Activated CD8-positive, alpha-beta T cell treated with anti-CD3 and anti-CD28 coated beads for 36 hours (primary cell): ENCODE results near the gene LRRC7. TPM values are rescaled to one million over a fixed set of nuclear protein-coding genes. Genes with fewer than 3 reads are reported as not detected.

Experiments
- ATAC-seq: fragments of 200-7000 bp; cut with Tn5 transposase; one replicate; pipeline ENCODE4 v1.10.0; 2021; ENCODE audit warnings: mild to moderate bottlenecking, moderate library complexity
- CTCF ChIA-PET: fragments of 350-600 bp; sonication (Branson Sonifier 250); formaldehyde crosslinking; loops from one replicate; lab custom pipeline; 2021; ENCODE audit warnings: antibody characterized with exemption; lab: Charles Lee
- POLR2A ChIA-PET: fragments of 350-600 bp; sonication (Branson Sonifier 250); formaldehyde crosslinking; loops from one replicate; lab custom pipeline; 2021; ENCODE audit warnings: antibody characterized with exemption; lab: Charles Lee
- DNase-seq: peaks from one replicate; pipeline ENCODE4 v3.0.0-alpha.2; 2020
- H3K27ac Mint-ChIP-seq: one replicate; pipeline ENCODE4 v1.8.0; 2021; ENCODE audit warnings: mild to moderate bottlenecking, mixed read lengths
- H3K27me3 Mint-ChIP-seq: one replicate; pipeline ENCODE4 v1.8.0; 2021; ENCODE audit warnings: mixed read lengths
- H3K36me3 Mint-ChIP-seq: one replicate; pipeline ENCODE4 v1.8.0; 2021; ENCODE audit warnings: low read depth, mixed read lengths
- H3K4me1 Mint-ChIP-seq: one replicate; pipeline ENCODE4 v1.8.0; 2021; ENCODE audit warnings: low read depth, mixed read lengths
- H3K4me3 Mint-ChIP-seq: one replicate; pipeline ENCODE4 v1.8.0; 2021; ENCODE audit warnings: mild to moderate bottlenecking, moderate library complexity, mixed read lengths
- H3K9me3 Mint-ChIP-seq: one replicate; pipeline ENCODE4 v1.8.0; 2021; ENCODE audit warnings: mixed read lengths
- CTCF ChIP-seq: fragments of 200-600 bp; IDR thresholded peaks from one replicate; pipeline ENCODE4 v1.8.0; 2022; ENCODE audit warnings: antibody characterized with exemption, mild to moderate bottlenecking
- intact Hi-C: fragments of 100-400 bp; cut with micrococcal nuclease; formaldehyde crosslinking; loops from one replicate; pipeline ENCODE4 v1.10.0; 2022
- total RNA-seq, 2 experiments: library from RNA; stranded (reverse); gene quantifications; one replicate each; pipeline ENCODE4 v1.2.3, GENCODE V29; 2021

The LRRC7 gene
- total RNA-seq, 2 experiments from 2014 or later, result 0.27 to 0.29 TPM

- DNase-seq, result no peak
- intact Hi-C loops, result no loop called here
- no peaks in the 10 kb centered on the region for H3K27me3 Mint-ChIP-seq
These were observed 274.6 kb downstream of the LRRC7 start for GRCh38 chr1:69842326-69842725.

GRCh38 chr1:69845655-69846054 lies 277.9 kb downstream of the LRRC7 start:
- no peak for TF ChIP-seq CTCF
- H3K27me3 Mint-ChIP-seq, result no peaks in the 10 kb centered on the region
- H3K36me3 Mint-ChIP-seq, result no peaks in the 10 kb centered on the region
- H3K27ac Mint-ChIP-seq, result no peak overlapping the region
- intact Hi-C loops, result no loop called here
- no peak overlapping the region for H3K4me3 Mint-ChIP-seq
- ATAC-seq (no peak), DNase-seq (no peak)
- CTCF ChIA-PET, result no interaction called here
- peaks cover 3% of the 10 kb centered on the region for H3K9me3 Mint-ChIP-seq
- POLR2A ChIA-PET, result no interaction called here
- no peaks in the 10 kb centered on the region for H3K4me1 Mint-ChIP-seq

More at GRCh38 chr1:69842326-69842725, 274.6 kb downstream of the LRRC7 start:
- Mint-ChIP-seq H3K4me1 (no peaks in the 10 kb centered on the region), H3K9me3 (peaks cover 3% of the 10 kb centered on the region), H3K36me3 (no peaks in the 10 kb centered on the region), H3K4me3 (no peak overlapping the region), H3K27ac (no peak overlapping the region)
- no peak for ATAC-seq
- no peak for TF ChIP-seq CTCF
- ChIA-PET CTCF (no interaction called here), POLR2A (no interaction called here)

- H3K9me3 Mint-ChIP-seq, result peaks cover 3% of the 10 kb centered on the region
- CTCF ChIA-PET, result no interaction called here
- no peak for TF ChIP-seq CTCF
These were observed 278.5 kb downstream of the LRRC7 start for GRCh38 chr1:69846267-69846666.

GRCh38 chr1:69847670-69848069 lies 279.9 kb downstream of the LRRC7 start:
- CTCF ChIA-PET, result no interaction called here
- H3K4me3 Mint-ChIP-seq, result no peak overlapping the region
- intact Hi-C loops, result no loop called here
- no peaks in the 10 kb centered on the region for H3K27me3 Mint-ChIP-seq
- H3K36me3 Mint-ChIP-seq, result no peaks in the 10 kb centered on the region
- TF ChIP-seq CTCF, result no peak
- peaks cover 3% of the 10 kb centered on the region for H3K9me3 Mint-ChIP-seq
- POLR2A ChIA-PET, result no interaction called here
- no peaks in the 10 kb centered on the region for H3K4me1 Mint-ChIP-seq
- no peak for ATAC-seq
- no peak overlapping the region for H3K27ac Mint-ChIP-seq
- no peak for DNase-seq

More at GRCh38 chr1:69846267-69846666, 278.5 kb downstream of the LRRC7 start:
- ATAC-seq (no peak), DNase-seq (no peak)
- no peaks in the 10 kb centered on the region for H3K36me3 Mint-ChIP-seq
- no peak overlapping the region for H3K27ac Mint-ChIP-seq
- POLR2A ChIA-PET, result no interaction called here
- intact Hi-C loops, result no loop called here
- no peaks in the 10 kb centered on the region for H3K27me3 Mint-ChIP-seq
- no peak overlapping the region for H3K4me3 Mint-ChIP-seq
- H3K4me1 Mint-ChIP-seq, result no peaks in the 10 kb centered on the region

- ChIA-PET POLR2A (no interaction called here), CTCF (no interaction called here)
- no peak for TF ChIP-seq CTCF
- DNase-seq, result no peak
- Mint-ChIP-seq H3K27ac (no peak overlapping the region), H3K27me3 (no peaks in the 10 kb centered on the region), H3K9me3 (no peaks in the 10 kb centered on the region), H3K36me3 (no peaks in the 10 kb centered on the region), H3K4me3 (no peak overlapping the region), H3K4me1 (no peaks in the 10 kb centered on the region)
- ATAC-seq, result no peak
- intact Hi-C loops, result no loop called here
These were observed 284.4 kb downstream of the LRRC7 start for GRCh38 chr1:69852151-69852550.
